Head of caudate nucleus (tissue), 42 donors: ENCODE measurements around the gene KCNQ5.

Experiments
- DNase-seq, 42 donors: peaks; one replicate each; pipeline versions ENCODE4 v3.0.0 to v3.0.0-alpha.2; 2020 to 2021; ENCODE audit warnings: mixed read lengths in 7 of 42
- intact Hi-C: fragments of 100-400 bp; cut with DNase I; formaldehyde crosslinking; loops from one replicate; pipeline ENCODE4 v1.15.0; 2022

KCNQ5 gene

GRCh38 chr6:72665599-72665998 is 43.7 kb downstream of the KCNQ5 start:
- DNase-seq, result no peak
- intact Hi-C loops, result no loop called here

GRCh38 chr6:72669324-72669723 is 47.5 kb downstream of the KCNQ5 start:
- no peak for DNase-seq
- intact Hi-C loops, result no loop called here

- DNase-seq, result no peak
- intact Hi-C loops, result no loop called here
These were observed 51.0 kb downstream of the KCNQ5 start for GRCh38 chr6:72672906-72673305.

DNA sequence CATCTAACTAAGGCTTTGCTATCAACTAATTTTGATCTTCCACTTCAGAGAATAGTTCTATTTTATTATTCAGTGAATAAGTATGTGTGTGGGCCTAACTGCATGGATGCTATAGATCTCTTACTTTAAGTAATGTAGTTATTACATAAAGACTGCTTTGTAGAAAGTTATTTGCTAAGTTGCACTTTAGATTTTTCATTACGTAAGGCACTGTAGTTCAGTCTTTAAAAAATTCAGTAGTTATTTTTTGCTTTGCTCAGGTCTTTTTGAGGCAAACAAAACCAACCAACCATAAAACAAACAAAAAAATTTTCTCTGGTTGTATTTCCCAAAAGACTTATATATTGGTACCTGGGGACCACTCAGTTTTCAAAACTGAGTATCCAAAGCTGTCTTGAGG is 53.0 kb downstream of the KCNQ5 start:
- DNase-seq, result no peak
- intact Hi-C loops, result no loop called here

- intact Hi-C loops, result no loop called here
- no peak for DNase-seq
These were observed 53.5 kb downstream of the KCNQ5 start for GRCh38 chr6:72675396-72675795.

DNA sequence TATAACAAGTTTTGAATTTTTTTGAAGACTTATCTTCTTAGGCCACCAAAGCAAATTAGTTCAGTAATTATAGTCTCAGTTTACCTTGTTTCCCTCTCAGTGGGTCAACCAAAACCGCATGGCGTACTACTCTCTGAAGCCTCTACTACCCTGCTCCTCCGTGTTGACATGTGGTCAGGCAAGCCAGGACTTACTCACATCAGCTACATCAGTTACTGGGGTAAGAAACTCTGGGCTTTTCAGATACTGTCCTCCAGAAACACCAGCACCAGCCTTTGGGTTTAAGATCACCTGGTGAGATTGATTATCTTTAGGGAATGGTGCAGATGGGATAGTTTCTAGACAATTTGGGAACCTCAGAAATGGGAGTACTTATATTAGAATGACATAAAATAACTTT is 55.1 kb downstream of the KCNQ5 start:
- intact Hi-C loops, result no loop called here
- DNase-seq, result no peak

- no peak for DNase-seq
- intact Hi-C loops, result no loop called here
These were observed 55.9 kb downstream of the KCNQ5 start for GRCh38 chr6:72677740-72678139.

DNA sequence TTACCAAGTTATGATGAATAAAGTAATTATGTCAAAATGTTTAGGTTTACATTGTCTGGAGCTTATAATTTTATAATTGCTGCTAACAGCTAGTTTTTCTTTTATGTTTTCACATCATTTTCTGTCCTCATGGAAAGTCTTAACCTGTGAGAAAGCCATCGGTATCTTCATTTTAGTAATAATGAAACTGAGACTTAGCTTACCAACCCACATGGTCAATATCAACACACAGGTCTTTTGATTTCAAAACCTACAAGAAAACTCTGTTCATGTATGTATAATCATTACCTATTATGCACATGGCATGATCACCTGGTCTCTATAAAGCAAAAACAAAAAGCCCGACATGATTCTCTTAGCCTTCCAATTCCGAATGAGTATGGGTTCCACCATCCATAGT is 61.9 kb downstream of the KCNQ5 start:
- intact Hi-C loops, result no loop called here
- DNase-seq, result no peak

DNA sequence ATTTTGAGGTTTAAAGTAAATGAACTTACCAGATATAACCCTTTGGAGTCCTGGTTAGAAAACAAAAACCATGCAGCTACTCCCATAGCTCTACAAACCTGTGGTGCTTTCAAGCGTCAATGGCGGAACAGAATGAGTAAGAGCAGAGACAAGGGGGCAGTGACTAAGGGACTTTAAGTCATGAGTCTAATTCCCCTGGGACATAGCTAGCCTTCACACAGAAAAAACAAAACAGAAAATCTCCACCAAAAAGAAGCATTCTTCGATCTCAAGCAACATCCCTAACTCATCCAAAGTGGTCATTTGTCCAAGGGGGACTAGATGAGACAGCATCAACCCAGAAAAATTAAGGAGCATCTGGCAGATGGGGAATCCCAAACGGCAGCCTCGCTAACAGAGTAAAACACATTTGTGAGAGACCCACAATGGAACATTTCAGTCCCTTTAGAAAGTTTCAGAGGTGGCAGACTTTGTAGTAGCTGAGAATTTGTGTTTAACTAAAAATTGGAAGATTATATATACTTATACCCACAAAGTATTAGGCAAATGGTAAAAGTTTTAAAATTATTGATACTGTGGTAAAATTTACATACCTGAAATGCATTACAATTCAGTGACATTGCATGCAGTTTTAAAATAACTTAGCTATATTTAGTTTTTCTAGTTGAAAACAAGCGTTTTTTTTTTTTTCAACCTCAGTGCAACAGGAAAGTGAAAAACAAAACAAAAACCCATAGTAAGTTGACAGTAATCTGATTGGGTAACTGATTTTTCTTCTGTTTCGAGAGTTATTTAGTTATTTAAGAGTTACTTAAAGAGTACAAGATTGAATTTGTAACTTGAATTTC is 67.5 kb downstream of the KCNQ5 start:
- intact Hi-C loops, result no loop called here
- DNase-seq, result no peak

DNA sequence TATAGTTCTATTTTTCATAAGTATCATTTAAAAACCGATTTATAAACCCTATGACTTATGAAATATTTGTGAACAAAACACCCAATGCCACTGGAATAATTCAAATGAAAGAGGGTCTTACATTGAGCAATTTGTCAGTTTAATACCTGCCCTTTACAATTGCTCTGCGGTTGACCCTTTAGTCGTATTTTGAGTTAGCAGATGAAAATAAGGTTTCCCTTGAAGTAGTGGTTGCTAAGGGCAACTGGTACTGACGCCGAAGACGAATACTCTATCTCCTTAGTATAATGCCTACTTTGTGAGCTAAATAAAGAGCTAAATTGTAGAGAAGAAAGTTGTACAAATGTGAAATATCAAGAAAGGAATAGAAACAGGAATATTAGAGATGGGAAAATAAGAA is 69.4 kb downstream of the KCNQ5 start:
- intact Hi-C loops, result no loop called here
- no peak for DNase-seq

GRCh38 chr6:72696055-72696454 is 74.2 kb downstream of the KCNQ5 start:
- no peak for DNase-seq
- intact Hi-C loops, result no loop called here

DNA sequence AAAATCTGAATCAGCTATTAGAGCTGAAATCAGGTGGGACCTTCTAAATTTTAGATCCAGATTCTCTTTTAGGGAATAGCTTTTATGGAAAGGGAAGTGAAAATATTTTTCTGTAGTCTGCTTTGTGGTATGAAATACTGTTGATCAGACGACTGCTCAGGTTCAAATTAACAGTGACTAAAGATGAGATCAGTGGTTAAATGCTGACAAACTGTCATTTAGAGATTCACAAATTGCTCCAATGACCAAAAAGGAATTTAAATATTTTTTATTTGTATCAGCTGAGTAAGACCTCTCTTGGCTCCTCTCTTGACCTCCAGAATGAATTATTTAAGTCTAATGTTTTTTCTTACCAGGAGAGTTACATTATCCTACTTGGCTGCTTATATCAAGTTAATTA is 77.3 kb downstream of the KCNQ5 start:
- no peak for DNase-seq
- intact Hi-C loops, result no loop called here

DNA sequence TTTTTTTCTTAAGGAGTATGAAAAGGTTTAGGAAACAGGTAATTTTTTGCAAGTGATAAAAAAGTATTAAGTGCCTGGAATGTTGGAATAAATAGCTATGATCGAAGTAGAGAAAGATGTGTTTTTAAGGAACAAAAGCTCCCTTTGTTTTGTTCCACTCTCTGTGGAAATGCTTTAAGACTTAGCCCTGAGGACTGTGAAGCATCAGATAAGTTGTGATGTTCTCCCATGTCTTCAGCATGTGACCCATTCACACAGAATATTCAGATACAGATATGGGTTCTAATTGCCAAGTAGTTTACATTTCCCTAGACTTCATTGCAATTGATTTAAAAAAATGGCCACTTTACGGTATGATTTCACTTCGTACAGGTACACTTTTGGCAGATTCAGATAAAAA is 80.6 kb downstream of the KCNQ5 start:
- no peak for DNase-seq
- intact Hi-C loops, result no loop called here

DNA sequence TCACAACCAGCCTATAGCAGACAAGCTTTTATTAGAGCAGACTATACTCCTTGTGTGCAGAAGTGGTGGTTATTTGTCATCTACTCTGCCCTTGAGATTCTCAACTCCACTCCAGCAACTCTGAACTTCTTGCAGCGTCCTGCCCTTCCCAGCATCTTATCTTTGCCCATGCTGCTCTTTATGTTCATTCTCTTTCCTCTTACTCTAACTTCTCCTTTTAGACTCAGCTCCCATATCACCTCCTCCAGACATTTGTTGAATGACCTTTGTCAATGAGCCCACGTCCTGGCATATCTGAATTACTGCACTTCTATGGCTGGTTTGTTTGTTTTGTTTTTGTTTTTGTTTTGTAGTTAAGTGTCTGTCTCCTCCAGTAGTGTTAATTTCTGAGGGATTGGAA is 81.2 kb downstream of the KCNQ5 start:
- intact Hi-C loops, result no loop called here
- DNase-seq, result no peak

- no peak for DNase-seq
- intact Hi-C loops, result no loop called here
These were observed 83.1 kb downstream of the KCNQ5 start for GRCh38 chr6:72704979-72705378.

DNA sequence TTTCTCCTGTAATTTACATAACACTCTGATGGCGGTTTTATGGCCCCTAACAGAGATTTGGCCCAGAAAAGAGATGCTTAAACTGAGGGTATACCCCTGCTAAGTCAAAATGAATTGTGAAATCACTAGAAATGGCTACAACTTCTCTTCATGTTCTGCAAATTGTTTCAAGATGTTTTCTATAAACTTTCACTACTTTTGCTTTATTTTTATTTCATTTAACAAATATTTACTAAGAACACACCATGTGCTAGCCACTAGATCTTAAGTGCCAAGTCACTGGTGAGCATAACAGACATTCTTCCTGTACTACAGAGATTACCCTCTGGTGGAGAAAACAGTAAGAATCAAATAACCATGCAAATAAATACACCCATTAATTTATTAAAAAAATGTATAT is 87.6 kb downstream of the KCNQ5 start:
- DNase-seq, result no peak
- intact Hi-C loops, result no loop called here

GRCh38 chr6:72711731-72712130 is 89.9 kb downstream of the KCNQ5 start:
- intact Hi-C loops, result no loop called here
- no peak for DNase-seq

GRCh38 chr6:72712910-72713309 is 91.0 kb downstream of the KCNQ5 start:
- no peak for DNase-seq
- intact Hi-C loops, result no loop called here

DNA sequence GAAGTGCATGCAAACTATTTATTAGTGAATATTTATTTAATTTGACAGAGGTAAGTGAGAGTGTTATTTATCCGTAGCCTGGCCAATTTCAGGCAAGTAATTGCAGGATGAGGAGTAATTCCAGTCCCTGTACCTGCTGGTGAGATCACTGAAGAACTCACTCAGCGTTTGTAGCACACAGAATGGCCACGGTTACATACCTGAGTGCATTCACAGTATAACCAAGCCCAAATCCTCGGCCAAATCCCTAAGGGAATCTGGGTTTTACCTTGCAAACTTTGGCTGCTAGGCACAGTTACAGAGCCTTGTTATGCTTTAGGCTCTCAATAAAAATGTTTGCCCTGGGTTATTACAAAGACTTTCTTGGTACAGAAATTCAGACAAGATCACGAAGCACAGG is 93.3 kb downstream of the KCNQ5 start:
- intact Hi-C loops, result no loop called here
- DNase-seq, result no peak

- no peak for DNase-seq
- intact Hi-C loops, result no loop called here
These were observed 95.1 kb downstream of the KCNQ5 start for GRCh38 chr6:72716916-72717315.

DNA sequence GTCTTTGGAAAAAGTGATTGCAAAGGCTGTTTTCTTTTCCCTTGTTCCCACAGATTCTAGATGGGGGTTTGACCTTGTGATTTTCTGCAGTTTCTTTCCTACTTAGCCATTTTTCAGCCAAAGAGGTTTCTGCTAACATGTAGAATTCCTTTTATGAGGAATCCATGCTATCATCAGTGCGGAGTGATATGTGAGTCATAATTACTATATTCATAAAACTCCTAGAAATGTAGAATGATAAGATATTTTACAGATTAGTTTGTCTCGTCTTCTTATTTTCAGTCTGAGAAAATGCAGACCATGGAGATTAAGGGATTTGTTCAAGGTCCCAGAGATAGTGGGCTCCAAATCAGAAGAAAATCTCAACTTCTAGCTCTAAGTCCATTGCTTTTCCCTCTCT is 98.6 kb downstream of the KCNQ5 start:
- DNase-seq, result no peak
- intact Hi-C loops, result no loop called here

GRCh38 chr6:72721346-72721745 is 99.5 kb downstream of the KCNQ5 start:
- no peak for DNase-seq
- intact Hi-C loops, result no loop called here
